Pulmonary artery endothelial cell (primary cell): Measurements from ENCODE around the gene PAN3. TPM values are rescaled to one million over a fixed set of nuclear protein-coding genes. Genes with fewer than 3 reads are reported as not detected.

Source experiments
- DNase-seq: peaks from one replicate; pipeline ENCODE4 v3.0.0-alpha.2; 2011; ENCODE audit warnings: low read depth, low spot score
- total RNA-seq: library from RNA; depleted of rRNA; stranded (reverse); fragments of >200 nt; gene quantifications from 2 replicates; pipeline ENCODE4 v1.2.3, GENCODE V29; 2014

The PAN3 gene
- total RNA-seq, 1 donor from 2014 or later = 19.0 TPM

GRCh38 chr13:28218679-28219078 lies 80.3 kb downstream of the PAN3 start:
- no peak for DNase-seq

DNA sequence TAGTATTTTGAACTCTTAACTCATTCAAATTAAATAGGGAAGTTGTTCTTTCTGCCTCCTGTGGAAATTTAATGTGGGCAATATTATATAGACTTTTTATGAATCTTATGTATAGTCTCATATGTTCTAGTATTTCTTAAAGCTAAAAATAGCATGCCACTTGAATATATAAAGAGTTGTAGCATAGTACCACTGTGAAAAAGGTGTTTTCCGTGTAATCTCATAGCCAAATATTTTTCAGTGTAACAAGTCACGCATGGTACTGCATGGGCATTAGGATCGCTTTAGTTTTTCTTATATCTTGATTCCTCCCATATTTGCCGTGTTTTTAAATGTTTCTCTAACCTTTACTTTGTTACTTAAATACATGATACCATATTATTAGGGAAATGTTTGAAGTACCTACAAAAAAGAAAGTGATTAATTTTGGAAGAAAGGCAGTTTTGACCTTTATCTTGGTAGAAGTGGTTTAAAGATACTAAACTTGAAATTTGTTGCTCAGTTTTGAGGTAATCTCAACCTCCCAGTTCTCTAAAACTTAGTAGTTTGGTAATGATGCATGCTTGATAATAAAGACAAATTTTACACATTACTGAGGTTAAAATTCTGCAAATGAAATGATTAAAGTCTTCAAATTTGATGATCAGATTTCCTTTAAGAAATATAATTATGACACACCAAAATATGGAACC lies 81.2 kb downstream of the PAN3 start:
- DNase-seq = no peak

- no peak for DNase-seq
Measured at GRCh38 chr13:28220166-28220565, 81.8 kb downstream of the PAN3 start.

GRCh38 chr13:28229522-28230411 lies 91.4 kb downstream of the PAN3 start:
- DNase-seq = no peak

DNA sequence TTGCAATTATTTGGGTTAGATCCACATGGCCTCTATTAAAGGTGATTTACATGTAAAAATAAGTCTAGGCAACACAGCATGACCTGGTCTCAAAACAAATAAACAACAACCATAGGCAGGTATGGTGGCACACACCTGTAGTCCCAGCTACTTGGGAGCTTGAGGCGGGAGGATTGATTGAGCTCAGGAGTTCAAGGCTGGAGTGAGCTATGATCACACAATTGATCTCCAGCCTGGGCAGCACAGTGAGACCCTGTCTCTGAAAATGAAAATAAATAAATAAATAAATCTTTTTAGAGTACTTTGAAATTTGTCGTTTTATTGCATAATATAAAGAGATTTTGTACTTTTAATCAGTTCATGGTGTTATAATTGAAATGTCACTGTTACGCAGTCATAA lies 93.3 kb downstream of the PAN3 start:
- no peak for DNase-seq

GRCh38 chr13:28237944-28238343 lies 99.6 kb downstream of the PAN3 start:
- DNase-seq = no peak

DNA sequence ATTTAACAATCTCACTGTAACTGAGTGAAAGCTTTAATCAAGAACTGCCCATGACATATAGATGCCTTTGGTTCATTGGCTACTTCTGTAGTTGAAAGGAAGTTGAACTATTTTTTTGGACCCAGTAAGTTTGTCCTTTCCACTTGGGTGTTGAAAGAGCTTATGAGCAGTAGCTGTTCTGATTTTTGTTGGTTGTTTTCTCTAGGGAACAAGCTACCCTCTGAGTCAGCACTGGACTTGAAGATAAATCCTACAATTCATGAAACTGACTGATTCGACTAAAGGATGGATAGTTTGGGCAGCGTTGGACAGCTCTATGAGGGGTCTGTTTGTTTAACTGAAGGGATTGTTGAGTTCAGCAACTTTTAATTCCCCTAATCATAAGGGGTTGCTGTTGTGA lies 101.0 kb downstream of the PAN3 start:
- DNase-seq = no peak

GRCh38 chr13:28245465-28245864 lies 107.1 kb downstream of the PAN3 start:
- no peak for DNase-seq

DNA sequence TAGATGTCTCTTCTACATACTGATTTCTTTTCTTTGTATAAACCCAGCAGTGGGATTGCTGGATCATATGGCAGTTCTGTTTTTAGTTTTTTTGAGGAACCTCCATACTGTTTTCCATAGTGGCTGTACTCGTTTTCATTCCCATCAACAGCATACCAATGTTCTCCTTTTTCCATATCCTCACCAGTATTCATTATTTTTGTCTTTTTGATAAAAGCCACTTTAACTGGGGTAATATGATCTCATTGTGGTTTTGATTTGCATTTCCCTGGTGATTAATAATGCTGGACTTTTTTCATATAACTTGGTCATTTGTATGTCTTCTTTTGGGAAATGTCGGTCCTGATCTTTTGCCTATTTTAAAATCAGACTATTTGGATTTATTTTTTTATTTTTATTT lies 108.5 kb downstream of the PAN3 start:
- no peak for DNase-seq

DNA sequence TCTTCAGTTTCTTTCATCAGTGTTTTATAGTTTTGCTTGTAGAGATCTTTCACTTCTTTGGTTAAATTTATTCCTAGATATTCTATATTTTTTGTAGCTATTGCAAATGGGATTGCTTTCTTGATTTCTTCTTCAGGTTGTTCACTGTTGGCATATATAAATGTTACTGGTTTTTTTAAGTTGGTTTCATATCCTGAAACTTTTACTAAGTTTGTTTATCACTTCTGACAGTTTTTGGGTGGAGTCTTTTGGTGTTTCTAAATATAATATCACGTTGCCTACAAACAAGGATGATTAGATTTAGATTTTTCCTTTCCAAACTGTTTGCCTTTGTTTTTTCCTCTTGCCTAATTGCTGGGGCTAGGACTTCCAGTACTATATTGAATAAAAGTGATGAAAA lies 109.7 kb downstream of the PAN3 start:
- no peak for DNase-seq

GRCh38 chr13:28250542-28250941 lies 112.2 kb downstream of the PAN3 start:
- no peak for DNase-seq

DNA sequence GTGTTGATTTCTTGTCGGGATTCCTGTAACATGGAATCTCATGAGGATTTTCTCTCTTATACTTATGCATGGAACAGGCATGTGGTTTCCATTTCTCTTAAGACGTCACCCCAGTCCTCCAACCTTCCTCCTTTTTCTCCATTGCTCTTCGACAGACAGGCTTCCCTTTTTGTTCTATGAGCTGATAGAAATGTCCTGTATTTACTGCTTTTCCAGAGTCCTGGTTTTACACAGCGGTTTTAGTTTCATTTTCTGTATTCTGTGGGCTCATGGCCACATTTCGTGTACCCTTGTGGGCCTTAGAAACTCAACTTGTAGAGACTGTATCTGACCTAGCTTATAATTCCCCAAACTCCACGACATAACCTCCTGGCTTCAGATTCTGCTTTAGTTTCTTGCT lies 113.1 kb downstream of the PAN3 start:
- DNase-seq = no peak

DNA sequence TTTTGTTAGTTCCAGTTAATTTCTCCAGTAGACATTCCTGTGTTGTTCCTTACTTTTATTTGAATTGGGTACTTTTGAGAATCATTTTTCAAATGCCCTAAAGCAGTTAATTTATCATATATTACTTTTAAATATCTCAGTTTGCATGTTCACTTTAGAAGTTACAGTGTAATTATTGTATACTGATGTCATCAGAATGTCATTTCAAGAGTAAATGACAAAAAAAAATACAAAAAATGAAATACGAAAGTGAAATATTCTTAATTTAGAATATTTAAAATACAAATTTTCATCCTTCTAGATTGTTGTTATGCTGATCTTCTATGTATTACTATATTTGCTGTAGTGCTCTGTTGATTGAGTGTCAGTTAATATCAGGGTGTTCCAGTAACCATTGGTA lies 114.2 kb downstream of the PAN3 start:
- no peak for DNase-seq

DNA sequence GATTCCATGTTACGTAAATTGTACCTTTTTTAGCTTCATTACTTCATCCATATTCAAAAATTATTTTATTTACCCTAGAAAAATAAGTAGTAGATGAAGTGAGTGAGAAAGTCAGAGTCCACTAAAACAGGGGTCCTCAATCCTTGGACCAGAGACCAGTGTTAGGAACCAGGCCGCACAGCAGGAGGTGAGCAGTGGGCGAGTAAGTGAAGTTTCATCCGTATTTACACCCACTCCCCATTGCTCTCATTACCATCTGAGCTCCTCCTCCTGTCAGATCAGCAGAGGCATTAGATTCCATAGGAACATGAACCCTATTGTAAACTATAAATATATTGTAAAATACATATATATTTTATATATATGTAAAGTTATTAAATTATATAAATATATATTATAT lies 119.0 kb downstream of the PAN3 start:
- DNase-seq = no peak

DNA sequence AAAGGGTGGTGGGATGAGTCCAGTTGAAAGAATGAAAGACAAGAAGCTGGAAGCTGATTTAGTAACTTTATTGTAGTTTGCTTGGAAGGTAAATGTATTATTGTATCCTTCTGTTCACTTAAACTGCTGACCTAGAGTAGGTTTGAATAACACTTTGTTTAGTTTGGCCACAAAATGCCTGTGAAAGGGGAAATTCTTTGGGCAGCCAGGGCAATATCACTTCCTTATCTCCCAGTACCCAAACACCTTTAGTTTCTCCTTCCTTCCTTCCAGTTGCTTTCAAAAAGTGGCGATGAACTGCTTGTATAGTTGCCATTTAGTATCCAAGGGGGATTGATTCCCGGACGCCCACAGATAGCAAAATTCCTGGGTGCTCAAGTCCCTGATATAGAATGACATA lies 120.1 kb downstream of the PAN3 start:
- DNase-seq = peak; percentile 46

DNA sequence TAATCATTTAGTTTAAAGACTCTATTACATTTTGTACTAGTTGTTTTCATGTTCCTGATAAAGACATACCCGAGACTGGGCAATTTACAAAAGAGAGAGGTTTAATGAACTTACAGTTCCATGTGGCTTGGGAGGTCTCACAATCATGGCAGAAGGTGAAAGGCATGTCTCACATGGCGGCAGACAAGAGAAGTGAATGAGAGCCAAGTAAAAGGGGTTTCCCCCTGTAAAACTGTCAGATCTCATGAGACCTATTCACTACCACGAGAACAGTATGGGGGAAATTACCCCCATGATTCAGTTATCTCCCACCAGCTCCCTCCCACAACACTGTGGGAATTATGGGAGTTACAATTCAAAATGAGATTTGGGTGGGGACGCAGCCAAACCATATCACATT lies 129.2 kb downstream of the PAN3 start:
- no peak for DNase-seq

DNA sequence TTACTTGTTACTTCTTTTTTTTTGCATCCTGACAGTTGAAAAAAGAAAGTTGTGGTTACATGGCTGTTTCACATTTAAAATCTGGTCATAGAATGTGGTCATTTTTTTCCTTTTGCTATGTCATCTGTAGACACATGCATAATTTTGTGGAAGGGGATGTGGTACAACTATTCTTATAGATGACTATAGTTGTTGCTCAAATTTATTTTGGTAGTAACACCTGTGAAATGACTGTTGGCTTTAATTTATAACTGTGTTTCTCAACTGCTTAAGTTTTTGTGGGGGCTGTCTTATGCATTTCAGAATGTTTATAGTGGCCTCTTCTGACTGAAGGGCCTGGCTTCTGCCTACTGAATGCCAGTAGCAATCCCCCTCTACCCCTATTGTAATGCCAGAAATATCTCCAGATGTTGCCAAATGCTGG lies 130.5 kb downstream of the PAN3 start:
- no peak for DNase-seq

GRCh38 chr13:28271056-28271840 lies 132.9 kb downstream of the PAN3 start:
- no peak for DNase-seq

DNA sequence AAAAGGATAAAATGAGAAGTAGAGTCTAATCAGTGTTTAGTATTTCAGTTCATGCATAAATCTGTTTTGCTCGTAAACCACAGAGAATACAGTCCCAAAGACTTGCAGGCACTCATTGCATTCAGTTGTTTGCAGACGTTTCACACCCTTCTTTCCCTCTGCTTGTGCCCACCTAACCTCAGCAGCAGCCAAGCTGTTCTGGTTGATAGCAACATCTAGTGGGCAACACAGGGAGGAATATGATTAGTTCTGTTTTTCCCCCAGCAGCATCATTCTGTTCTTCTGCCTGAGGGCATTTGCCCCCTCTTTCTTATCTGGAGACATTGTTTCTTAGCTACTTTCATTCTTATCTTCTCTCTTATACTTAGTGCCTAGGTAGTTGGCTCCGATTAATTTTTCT lies 135.6 kb downstream of the PAN3 start:
- no peak for DNase-seq

- DNase-seq = no peak
Measured at GRCh38 chr13:28282451-28282850, 144.1 kb downstream of the PAN3 start.

DNA sequence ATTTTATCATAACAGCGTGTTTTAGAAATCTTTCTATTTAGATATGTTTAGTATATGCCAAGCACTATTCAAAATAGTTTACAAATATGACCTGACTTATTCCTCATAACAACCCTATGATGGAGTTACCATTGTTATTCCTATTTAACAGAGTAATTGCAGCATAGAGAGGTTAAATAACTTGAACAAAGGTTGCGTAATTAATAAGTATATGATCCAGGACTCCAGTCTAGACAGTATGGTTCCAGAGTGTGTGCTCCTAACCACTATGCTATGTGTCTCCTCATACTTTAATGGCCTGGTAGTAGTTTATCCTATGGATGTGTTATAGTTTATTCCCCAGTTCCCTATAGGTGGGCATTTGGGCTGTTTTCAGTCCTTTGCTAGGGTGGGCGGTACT lies 145.3 kb downstream of the PAN3 start:
- DNase-seq = no peak

- DNase-seq = no peak
Measured at GRCh38 chr13:28286263-28286662, 147.9 kb downstream of the PAN3 start.
